GM19239 (cell line): Measurements from ENCODE around the gene PARP16.
"Not testable (repeated sequence)": the region's sequence is repeated elsewhere in the genome, so short reads cannot be mapped to it uniquely, and the experiment has no call there.

Experiments used
- DNase-seq: peaks from one replicate; pipeline ENCODE4 v3.0.0; 2011; ENCODE audit warnings: low spot score; ENCODE audit not compliant: insufficient read length
- FAIRE-seq: peaks from 2 replicates; lab custom pipeline; 2011; peaks lifted over from hg19 to GRCh38; lab: Jason Lieb, UNC

Gene PARP16

GRCh38 chr15:65285291-65286068 is 1.2 kb downstream of the PARP16 start:
- FAIRE-seq, result no peak
- no peak for DNase-seq

GRCh38 chr15:65278480-65278879 is 8.2 kb downstream of the PARP16 start:
- DNase-seq (no peak), FAIRE-seq (no peak)

- no peak for FAIRE-seq
These were observed 9.7 kb downstream of the PARP16 start for GRCh38 chr15:65277015-65277414.

GRCh38 chr15:65275728-65276126 is 11.0 kb downstream of the PARP16 start:
- FAIRE-seq (no peak), DNase-seq (no peak)

More at GRCh38 chr15:65277015-65277414, 9.7 kb downstream of the PARP16 start:
- DNase-seq, result no peak

- FAIRE-seq, result no peak
These were observed 11.5 kb downstream of the PARP16 start for GRCh38 chr15:65275104-65275727.

GRCh38 chr15:65270811-65271545 is 15.7 kb downstream of the PARP16 start:
- DNase-seq, result peak; percentile 25
- not testable (repeated sequence) for FAIRE-seq

More at GRCh38 chr15:65275104-65275727, 11.5 kb downstream of the PARP16 start:
- no peak for DNase-seq

- DNase-seq, result no peak
- FAIRE-seq, result no peak
These were observed 18.3 kb downstream of the PARP16 start for GRCh38 chr15:65268411-65268810.

- DNase-seq (no peak), FAIRE-seq (no peak)
These were observed 20.2 kb downstream of the PARP16 start for GRCh38 chr15:65266469-65266868.

GRCh38 chr15:65264863-65265430 is 21.7 kb downstream of the PARP16 start:
- DNase-seq (no peak), FAIRE-seq (no peak)

GRCh38 chr15:65263313-65263712 is 23.4 kb downstream of the PARP16 start:
- DNase-seq, result no peak
- FAIRE-seq, result no peak

- DNase-seq (no peak), FAIRE-seq (no peak)
These were observed 25.7 kb downstream of the PARP16 start for GRCh38 chr15:65260968-65261367.

GRCh38 chr15:65259367-65259797 is 27.3 kb downstream of the PARP16 start:
- no peak for FAIRE-seq

GRCh38 chr15:65258375-65259262 is 28.1 kb downstream of the PARP16 start:
- FAIRE-seq (no peak), DNase-seq (no peak)

More at GRCh38 chr15:65259367-65259797, 27.3 kb downstream of the PARP16 start:
- no peak for DNase-seq

- DNase-seq (no peak), FAIRE-seq (no peak)
These were observed 31.1 kb downstream of the PARP16 start for GRCh38 chr15:65255486-65256140.

GRCh38 chr15:65254758-65255157 is 31.9 kb downstream of the PARP16 start:
- no peak for FAIRE-seq
- no peak for DNase-seq

- FAIRE-seq (no peak), DNase-seq (no peak)
These were observed 32.3 kb downstream of the PARP16 start for GRCh38 chr15:65254356-65254755.

GRCh38 chr15:65249641-65250040 is 37.0 kb downstream of the PARP16 start:
- DNase-seq, result no peak
- FAIRE-seq, result peak; percentile 8

GRCh38 chr15:65248511-65249255 is 38.0 kb downstream of the PARP16 start:
- DNase-seq (no peak), FAIRE-seq (no peak)
